Astrocyte (in vitro differentiated cells and primary cell): Measurements from ENCODE around the gene TLN1. TPM values are rescaled to one million over a fixed set of nuclear protein-coding genes. Genes with fewer than 3 reads are reported as not detected.

Source experiments
- DNase-seq: peaks from one replicate; pipeline ENCODE4 v3.0.0-alpha.2; 2010; ENCODE audit warnings: low read depth
- FAIRE-seq: peaks from 2 replicates; lab custom pipeline; 2011; peaks lifted over from hg19 to GRCh38; lab: Jason Lieb, UNC
- H2AFZ ChIP-seq: 2 replicates; pipeline ENCODE4 v1.6.0; 2012; ENCODE audit warnings: low read depth, low read length, inconsistent platforms
- H3K27ac ChIP-seq: 2 replicates; pipeline ENCODE4 v1.5.1; 2011; ENCODE audit warnings: low read depth, low read length, inconsistent platforms
- H3K27me3 ChIP-seq: 2 replicates; pipeline ENCODE4 v1.6.0; 2011; ENCODE audit warnings: low read length, inconsistent platforms; ENCODE audit not compliant: insufficient read depth
- H3K36me3 ChIP-seq: 2 replicates; pipeline ENCODE4 v1.5.1; 2011; ENCODE audit warnings: low read length, inconsistent platforms; ENCODE audit not compliant: insufficient read depth
- H3K4me1 ChIP-seq: 2 replicates; pipeline ENCODE4 v1.5.1; 2011; ENCODE audit warnings: low read length, inconsistent platforms; ENCODE audit not compliant: insufficient read depth
- H3K4me2 ChIP-seq: 2 replicates; pipeline ENCODE4 v1.6.0; 2012; ENCODE audit warnings: low read length, inconsistent platforms
- H3K4me3 ChIP-seq: 2 replicates; pipeline ENCODE4 v1.5.1; 2011; ENCODE audit warnings: low read depth, mild to moderate bottlenecking, low read length, inconsistent platforms; ENCODE audit not compliant: insufficient read depth
- H3K79me2 ChIP-seq: 2 replicates; pipeline ENCODE4 v1.6.0; 2012; ENCODE audit warnings: mild to moderate bottlenecking, low read length, inconsistent platforms; ENCODE audit not compliant: insufficient read depth
- H3K9ac ChIP-seq: 2 replicates; pipeline ENCODE4 v1.6.0; 2012; ENCODE audit warnings: mild to moderate bottlenecking, low read length, inconsistent platforms
- H3K9me3 ChIP-seq: 2 replicates; pipeline ENCODE4 v1.5.1; 2012; ENCODE audit warnings: low read depth, mild to moderate bottlenecking, low read length, inconsistent platforms; ENCODE audit not compliant: insufficient read depth
- H4K20me1 ChIP-seq: 2 replicates; pipeline ENCODE4 v1.6.0; 2012; ENCODE audit warnings: low read length, inconsistent platforms; ENCODE audit not compliant: insufficient read depth
- H3K27ac Mint-ChIP-seq: one replicate; pipeline ENCODE4 v1.8.0; 2021; ENCODE audit warnings: mild to moderate bottlenecking, mixed read lengths; ENCODE audit not compliant: unreplicated experiment
- H3K27me3 Mint-ChIP-seq: one replicate; pipeline ENCODE4 v1.8.0; 2021; ENCODE audit warnings: low read depth, mixed read lengths; ENCODE audit not compliant: unreplicated experiment
- H3K36me3 Mint-ChIP-seq: one replicate; pipeline ENCODE4 v1.8.0; 2021; ENCODE audit warnings: low read depth, mixed read lengths; ENCODE audit not compliant: unreplicated experiment
- H3K4me1 Mint-ChIP-seq: one replicate; pipeline ENCODE4 v1.8.0; 2021; ENCODE audit warnings: low read depth, mixed read lengths; ENCODE audit not compliant: unreplicated experiment
- H3K4me3 Mint-ChIP-seq: one replicate; pipeline ENCODE4 v1.8.0; 2021; ENCODE audit warnings: mild to moderate bottlenecking, moderate library complexity, mixed read lengths; ENCODE audit not compliant: unreplicated experiment
- H3K9me3 Mint-ChIP-seq: one replicate; pipeline ENCODE4 v1.8.0; 2021; ENCODE audit warnings: mild to moderate bottlenecking, mixed read lengths; ENCODE audit not compliant: unreplicated experiment
- CTCF ChIP-seq: IDR thresholded peaks from 2 replicates; pipeline ENCODE4 v1.5.1; 2011; ENCODE audit warnings: low read depth, mild to moderate bottlenecking, inconsistent platforms, low read length, moderate library complexity; ENCODE audit not compliant: insufficient read depth
- EZH2 ChIP-seq: IDR thresholded peaks from 2 replicates; pipeline ENCODE4 v1.6.1; 2012; ENCODE audit warnings: mild to moderate bottlenecking, low read length, inconsistent platforms; ENCODE audit not compliant: insufficient read depth
- total RNA-seq: library from RNA; stranded (reverse); gene quantifications from 2 replicates; pipeline ENCODE4 v1.2.1, GENCODE V29; 2021

The TLN1 gene
- total RNA-seq, 1 donor from 2014 or later, result 525 TPM

GRCh38 chr9:35675204-35675603 lies 56.8 kb downstream of the TLN1 start:
- Histone ChIP-seq H3K27ac (no peak overlapping the region), H3K9ac (peak overlapping the region; percentile 54), H3K4me3 (peak overlapping the region; percentile 48), H3K4me2 (peak overlapping the region; percentile 93), H3K4me1 (peaks cover 16% of the 10 kb centered on the region), H3K36me3 (no peaks in the 10 kb centered on the region), H3K9me3 (no peaks in the 10 kb centered on the region), H4K20me1 (peaks cover 8% of the 10 kb centered on the region), H3K27me3 (peaks cover 11% of the 10 kb centered on the region), H2AFZ (peak overlapping the region; percentile 98), H3K79me2 (no peaks in the 10 kb centered on the region)
- Mint-ChIP-seq H3K4me3 (peak overlapping the region; percentile 73), H3K9me3 (no peaks in the 10 kb centered on the region), H3K27me3 (peaks cover 20% of the 10 kb centered on the region), H3K4me1 (peaks cover 2% of the 10 kb centered on the region), H3K36me3 (no peaks in the 10 kb centered on the region), H3K27ac (no peak overlapping the region)
- DNase-seq (no peak), FAIRE-seq (no peak)
- TF ChIP-seq EZH2 (no peak), CTCF (no peak)

DNA sequence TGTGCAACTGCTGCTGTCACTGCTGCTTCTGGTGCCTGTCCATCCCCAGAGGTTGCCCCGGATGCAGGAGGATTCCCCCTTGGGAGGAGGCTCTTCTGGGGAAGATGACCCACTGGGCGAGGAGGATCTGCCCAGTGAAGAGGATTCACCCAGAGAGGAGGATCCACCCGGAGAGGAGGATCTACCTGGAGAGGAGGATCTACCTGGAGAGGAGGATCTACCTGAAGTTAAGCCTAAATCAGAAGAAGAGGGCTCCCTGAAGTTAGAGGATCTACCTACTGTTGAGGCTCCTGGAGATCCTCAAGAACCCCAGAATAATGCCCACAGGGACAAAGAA lies 58.0 kb downstream of the TLN1 start:
- Histone ChIP-seq H3K36me3 (no peaks in the 10 kb centered on the region), H3K27me3 (peaks cover 11% of the 10 kb centered on the region), H3K9ac (no peak overlapping the region), H3K27ac (no peak overlapping the region), H4K20me1 (peaks cover under 1% of the 10 kb centered on the region), H3K4me1 (peaks cover 20% of the 10 kb centered on the region), H3K4me3 (no peak overlapping the region), H3K9me3 (no peaks in the 10 kb centered on the region), H3K79me2 (no peaks in the 10 kb centered on the region), H3K4me2 (no peak overlapping the region), H2AFZ (no peak overlapping the region)
- H3K4me3 Mint-ChIP-seq, result peak overlapping the region; percentile 20
- DNase-seq (no peak), FAIRE-seq (no peak)
- H3K36me3 Mint-ChIP-seq, result no peaks in the 10 kb centered on the region
- peaks cover 6% of the 10 kb centered on the region for H3K4me1 Mint-ChIP-seq
- H3K27ac Mint-ChIP-seq, result no peak overlapping the region
- H3K9me3 Mint-ChIP-seq, result no peaks in the 10 kb centered on the region
- TF ChIP-seq CTCF, result no peak
- TF ChIP-seq EZH2, result no peak
- H3K27me3 Mint-ChIP-seq, result peaks cover 20% of the 10 kb centered on the region

DNA sequence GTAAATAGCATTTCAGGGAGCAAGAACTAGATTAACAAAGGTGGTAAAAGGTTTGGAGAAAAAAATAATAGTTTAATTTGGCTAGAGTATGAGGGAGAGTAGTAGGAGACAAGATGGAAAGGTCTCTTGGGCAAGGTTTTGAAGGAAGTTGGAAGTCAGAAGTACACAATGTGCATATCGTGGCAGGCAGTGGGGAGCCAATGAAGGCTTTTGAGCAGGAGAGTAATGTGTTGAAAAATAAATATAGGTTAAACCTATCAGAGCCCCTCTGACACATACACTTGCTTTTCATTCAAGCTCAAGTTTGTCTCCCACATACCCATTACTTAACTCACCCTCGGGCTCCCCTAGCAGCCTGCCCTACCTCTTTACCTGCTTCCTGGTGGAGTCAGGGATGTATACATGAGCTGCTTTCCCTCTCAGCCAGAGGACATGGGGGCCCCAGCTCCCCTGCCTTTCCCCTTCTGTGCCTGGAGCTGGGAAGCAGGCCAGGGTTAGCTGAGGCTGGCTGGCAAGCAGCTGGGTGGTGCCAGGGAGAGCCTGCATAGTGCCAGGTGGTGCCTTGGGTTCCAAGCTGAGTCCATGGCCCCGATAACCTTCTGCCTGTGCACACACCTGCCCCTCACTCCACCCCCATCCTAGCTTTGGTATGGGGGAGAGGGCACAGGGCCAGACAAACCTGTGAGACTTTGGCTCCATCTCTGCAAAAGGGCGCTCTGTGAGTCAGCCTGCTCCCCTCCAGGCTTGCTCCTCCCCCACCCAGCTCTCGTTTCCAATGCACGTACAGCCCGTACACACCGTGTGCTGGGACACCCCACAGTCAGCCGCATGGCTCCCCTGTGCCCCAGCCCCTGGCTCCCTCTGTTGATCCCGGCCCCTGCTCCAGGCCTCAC lies 58.6 kb downstream of the TLN1 start, which contains the start of gene CA9:
CA9 (plus strand) TSS at position 797 of the 893 bp plus-strand sequence; CDS start at position 829, 32 bp downstream.
- Mint-ChIP-seq H3K36me3 (no peaks in the 10 kb centered on the region), H3K27me3 (peaks cover 20% of the 10 kb centered on the region), H3K27ac (no peak within 1 kb of the TSS), H3K4me1 (peaks cover 6% of the 10 kb centered on the region), H3K9me3 (no peaks in the 10 kb centered on the region), H3K4me3 (peak within 1 kb of the TSS; percentile 20)
- TF ChIP-seq EZH2 (no peak), CTCF (no peak)
- no peaks in the 10 kb centered on the region for H3K9me3 ChIP-seq
- H3K79me2 ChIP-seq, result no peaks in the 10 kb centered on the region
- H3K27ac ChIP-seq, result no peak within 1 kb of the TSS
- no peaks in the 10 kb centered on the region for H4K20me1 ChIP-seq
- no peak within 1 kb of the TSS for H2AFZ ChIP-seq
- H3K4me2 ChIP-seq, result no peak within 1 kb of the TSS
- no peak within 1 kb of the TSS for H3K4me3 ChIP-seq
- H3K36me3 ChIP-seq, result no peaks in the 10 kb centered on the region
- no peak for DNase-seq
- no peak for FAIRE-seq
- no peak within 1 kb of the TSS for H3K9ac ChIP-seq
- H3K27me3 ChIP-seq, result peaks cover 11% of the 10 kb centered on the region
- peaks cover 22% of the 10 kb centered on the region for H3K4me1 ChIP-seq
